Pancreas (tissue), 10 donors: ENCODE data around the gene PLEKHO2. TPM values are rescaled to one million over a fixed set of nuclear protein-coding genes. Genes with fewer than 3 reads are reported as not detected.

Source experiments
- ATAC-seq, 4 donors: fragments of 200-7000 bp; cut with Tn5 transposase; one replicate each; pipeline versions ENCODE4 v1.8.0 to v1.9.1; 2020; ENCODE audit warnings: mild to moderate bottlenecking in 4 of 4, moderate library complexity in 4 of 4
- DNase-seq, 6 donors: peaks; one replicate each; pipeline ENCODE4 v3.0.0-alpha.2; 2020
- FAIRE-seq: peaks from 2 replicates; lab custom pipeline; 2012; peaks lifted over from hg19 to GRCh38; lab: Jason Lieb, UNC
- H3K27ac ChIP-seq, 4 donors: fragments of 200-600 bp; sonication (generic); 1 replicate in 3 of 4; 2 replicates in 1 of 4; pipeline versions ENCODE4 v1.5.0 to v1.8.0; 2020
- H3K27me3 ChIP-seq, 4 donors: fragments of 200-600 bp; one replicate each; pipeline ENCODE4 v1.8.0; 2021
- H3K36me3 ChIP-seq, 3 donors: fragments of 200-600 bp; sonication (generic) in 1 of 3; one replicate each; pipeline versions ENCODE4 v1.5.0 to v1.8.0; 2020 to 2021
- H3K4me1 ChIP-seq, 3 donors: fragments of 200-600 bp; one replicate each; pipeline ENCODE4 v1.8.0; 2021
- H3K4me3 ChIP-seq, 4 donors: fragments of 200-600 bp; sonication (generic) in 2 of 4; one replicate each; pipeline versions ENCODE4 v1.5.0 to v1.8.0; 2020 to 2021
- H3K9me3 ChIP-seq, 4 donors: fragments of 200-600 bp; one replicate each; pipeline ENCODE4 v1.8.0; 2021
- WGBS, 2 donors: extraction: QIAGEN DNeasy Blood & Tissue Kit; methylation state at CpG; one replicate each; pipeline ENCODE4 v1.1.7; 2013; 5-methylcytosine and 5-hydroxymethylcytosine counted together
- intact Hi-C, 3 donors: fragments of 100-400 bp; cut with DNase I; formaldehyde crosslinking; loops; one replicate each; pipeline versions ENCODE4 v1.11.1 to v1.14.2; 2022
- polyA plus RNA-seq, 2 donors: library from polyadenylated mRNA; stranded (reverse); fragments of 200-250 nt; gene quantifications; one replicate each; pipeline ENCODE4 v1.2.3, GENCODE V29; 2013
- total RNA-seq, 6 donors: library from RNA; stranded (reverse); fragmentation: NEBNext Ultra II Directional in 4 of 6; extraction: Animal tissue kit (Norgen Biotek cat#: 25700) in 4 of 6; gene quantifications; one replicate each; pipeline versions ENCODE4 v1.2.1 to v1.2.4, GENCODE V29; 2021 to 2023
- TF ChIP-seq, protein P1 (sequence below), 4 donors: fragments of 200-600 bp; sonication (generic) in 3 of 4; IDR thresholded peaks; one replicate each; pipeline versions ENCODE4 v1.5.0 to v1.8.0; 2021; ENCODE audit warnings: antibody characterized with exemption in 4 of 4
- donor health status: healthy with polysubstance abuse.
- donor health status: DM: no; HTN: no; CAD: no; lungs with moderate emphysema.
- donor health status: DM: no; HTN: no; CAD: no.
- donor health status: control.
- donor health status: control.
- donor health status: Bipolar disorder and iron deficiency.
- donor health status: DM: yes; HTN: yes; CAD: no.
- donor health status: DM: no; HTN: no; CAD: no.
- donor health status: DM: no; HTN: no; CAD: no.
- donor health status: DM: yes; HTN: yes; CAD: no.

The PLEKHO2 gene
- total and polyA plus RNA-seq, 8 donors = 1.3 to 13.5 (median 5.3) TPM

GRCh38 chr15:64842986-64843561 is 1.4 kb downstream of the PLEKHO2 start:
- peak overlapping the region in 2 of 4 donors; percentile 50 to 58 for H3K27ac ChIP-seq
- WGBS, 2 donors = 75 to 80% methylated on average over 7 of the region's 7 CpGs
- H3K36me3 ChIP-seq = no peaks in the 10 kb centered on the region
- peak overlapping the region in 2 of 4 donors; percentile 78 to 92 for H3K4me3 ChIP-seq
- DNase-seq (peak in 2 of 6 donors; percentile 18 to 47), FAIRE-seq (no peak), ATAC-seq (peak in 1 of 4 donors; percentile 1)
- H3K4me1 ChIP-seq = peaks cover 3 to 6% (median 4%) of the 10 kb centered on the region in 3 donors
- no peaks in the 10 kb centered on the region for H3K27me3 ChIP-seq
- intact Hi-C loops = no loop called here
- H3K9me3 ChIP-seq = no peaks in the 10 kb centered on the region
- TF ChIP-seq, protein P1, sequence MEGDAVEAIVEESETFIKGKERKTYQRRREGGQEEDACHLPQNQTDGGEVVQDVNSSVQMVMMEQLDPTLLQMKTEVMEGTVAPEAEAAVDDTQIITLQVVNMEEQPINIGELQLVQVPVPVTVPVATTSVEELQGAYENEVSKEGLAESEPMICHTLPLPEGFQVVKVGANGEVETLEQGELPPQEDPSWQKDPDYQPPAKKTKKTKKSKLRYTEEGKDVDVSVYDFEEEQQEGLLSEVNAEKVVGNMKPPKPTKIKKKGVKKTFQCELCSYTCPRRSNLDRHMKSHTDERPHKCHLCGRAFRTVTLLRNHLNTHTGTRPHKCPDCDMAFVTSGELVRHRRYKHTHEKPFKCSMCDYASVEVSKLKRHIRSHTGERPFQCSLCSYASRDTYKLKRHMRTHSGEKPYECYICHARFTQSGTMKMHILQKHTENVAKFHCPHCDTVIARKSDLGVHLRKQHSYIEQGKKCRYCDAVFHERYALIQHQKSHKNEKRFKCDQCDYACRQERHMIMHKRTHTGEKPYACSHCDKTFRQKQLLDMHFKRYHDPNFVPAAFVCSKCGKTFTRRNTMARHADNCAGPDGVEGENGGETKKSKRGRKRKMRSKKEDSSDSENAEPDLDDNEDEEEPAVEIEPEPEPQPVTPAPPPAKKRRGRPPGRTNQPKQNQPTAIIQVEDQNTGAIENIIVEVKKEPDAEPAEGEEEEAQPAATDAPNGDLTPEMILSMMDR (IDR thresholded peaks at IDR 0.05) = no peak

GRCh38 chr15:64843991-64844390 is 2.3 kb downstream of the PLEKHO2 start:
- H3K4me3 ChIP-seq = peak overlapping the region in 1 of 4 donors; percentile 92
- FAIRE-seq = no peak
- H3K27me3 ChIP-seq = no peaks in the 10 kb centered on the region
- intact Hi-C loops = no loop called here
- H3K36me3 ChIP-seq = no peaks in the 10 kb centered on the region
- H3K27ac ChIP-seq = peak overlapping the region in 2 of 4 donors; percentile 2 to 39
- H3K4me1 ChIP-seq = peaks cover 3 to 6% (median 4%) of the 10 kb centered on the region in 3 donors
- WGBS, 2 donors = 76 to 83% methylated on average over 4 of the region's 4 CpGs
- H3K9me3 ChIP-seq = no peaks in the 10 kb centered on the region
- TF ChIP-seq, protein P1 (IDR thresholded peaks at IDR 0.05) = no peak
- no peak for DNase-seq
- ATAC-seq = no peak

DNA sequence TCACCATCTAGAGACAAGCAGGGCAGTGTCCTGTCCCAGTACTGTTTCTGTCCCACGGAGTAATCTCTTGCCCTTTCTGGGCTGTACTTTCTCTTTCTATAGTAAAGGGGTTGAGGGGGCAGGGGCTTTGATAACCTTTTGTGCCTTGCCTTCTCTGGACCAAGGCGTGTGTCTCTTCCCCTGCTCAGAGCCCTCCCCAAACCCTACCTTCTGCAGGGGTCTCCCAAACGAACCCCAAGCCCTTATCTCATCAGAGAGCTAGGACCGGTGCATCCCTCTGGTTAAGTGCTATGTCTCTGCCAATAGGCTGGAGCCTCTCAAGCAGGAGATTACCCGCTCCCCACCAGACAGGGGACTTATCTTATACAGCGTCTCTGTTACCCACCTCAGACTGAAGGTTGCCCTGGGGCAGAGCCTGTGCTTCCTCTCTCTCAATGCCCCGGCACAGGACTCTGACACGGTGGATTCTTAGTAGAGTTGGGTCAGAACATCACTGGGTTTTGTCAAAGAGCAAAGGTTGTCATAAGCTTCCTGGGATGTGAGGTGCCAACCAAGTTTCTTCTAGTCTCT is 2.9 kb downstream of the PLEKHO2 start:
- TF ChIP-seq, protein P1 (IDR thresholded peaks at IDR 0.05) = no peak

GRCh38 chr15:64845183-64845611 is 3.5 kb downstream of the PLEKHO2 start:
- ATAC-seq (no peak), FAIRE-seq (no peak), DNase-seq (peak in 1 of 6 donors; percentile 41)
- intact Hi-C loops = no loop called here
- WGBS, 2 donors = 43 to 49% methylated on average over 1 to 2 of the region's 2 CpGs
- peaks cover 3 to 6% (median 4%) of the 10 kb centered on the region in 3 donors for H3K4me1 ChIP-seq
- H3K36me3 ChIP-seq = no peaks in the 10 kb centered on the region
- TF ChIP-seq, protein P1 (IDR thresholded peaks at IDR 0.05) = no peak
- H3K27ac ChIP-seq = peak overlapping the region in 2 of 4 donors; percentile 4 to 39
- no peaks in the 10 kb centered on the region for H3K9me3 ChIP-seq
- peak overlapping the region in 1 of 4 donors; percentile 92 for H3K4me3 ChIP-seq
- no peaks in the 10 kb centered on the region for H3K27me3 ChIP-seq

More for the DNA sequence above, 2.9 kb downstream of the PLEKHO2 start:
- H3K27ac ChIP-seq = peak overlapping the region in 1 of 4 donors; percentile 39
- 66 to 68% methylated on average over 8 of the region's 8 CpGs for WGBS, 2 donors
- intact Hi-C loops = no loop called here
- H3K4me1 ChIP-seq = peaks cover 3 to 6% (median 4%) of the 10 kb centered on the region in 3 donors
- FAIRE-seq (no peak), DNase-seq (no peak), ATAC-seq (no peak)
- H3K36me3 ChIP-seq = no peaks in the 10 kb centered on the region
- peak overlapping the region in 1 of 4 donors; percentile 92 for H3K4me3 ChIP-seq
- H3K27me3 ChIP-seq = no peaks in the 10 kb centered on the region
- no peaks in the 10 kb centered on the region for H3K9me3 ChIP-seq
